Measurements from ENCODE around the gene LRRN2. TPM values are rescaled to one million over a fixed set of nuclear protein-coding genes. Genes with fewer than 3 reads are reported as not detected.
"Not testable (repeated sequence)": the region's sequence is repeated elsewhere in the genome, so short reads cannot be mapped to it uniquely, and the experiment has no call there.

Gene LRRN2
- total and polyA plus RNA-seq, 9 of the 15 experiments (the other 6 are each of a cell fraction or from before 2014, with no cell fraction given), result 0.05 TPM; not detected in 8

DNA sequence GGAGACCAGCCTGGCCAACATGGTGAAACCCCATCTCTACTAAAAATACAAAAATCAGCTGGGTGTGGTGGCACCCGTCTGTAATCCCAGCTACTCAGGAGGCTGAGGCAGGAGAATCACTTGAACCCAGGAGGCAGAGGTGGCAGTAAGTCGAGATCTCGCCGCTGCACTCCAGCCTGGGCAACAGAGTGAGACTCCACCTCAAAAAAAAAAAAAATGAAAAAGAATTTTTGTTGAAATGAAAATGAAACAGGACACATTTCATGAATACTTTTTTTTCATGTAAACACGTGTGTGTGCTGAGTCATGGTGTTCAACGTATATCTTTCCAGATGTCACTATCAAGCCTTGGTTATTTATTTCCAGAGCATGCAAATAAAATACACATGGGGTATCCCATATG is 5.8 kb upstream of the LRRN2 start (continued):
- TF ChIP-seq, protein P1, sequence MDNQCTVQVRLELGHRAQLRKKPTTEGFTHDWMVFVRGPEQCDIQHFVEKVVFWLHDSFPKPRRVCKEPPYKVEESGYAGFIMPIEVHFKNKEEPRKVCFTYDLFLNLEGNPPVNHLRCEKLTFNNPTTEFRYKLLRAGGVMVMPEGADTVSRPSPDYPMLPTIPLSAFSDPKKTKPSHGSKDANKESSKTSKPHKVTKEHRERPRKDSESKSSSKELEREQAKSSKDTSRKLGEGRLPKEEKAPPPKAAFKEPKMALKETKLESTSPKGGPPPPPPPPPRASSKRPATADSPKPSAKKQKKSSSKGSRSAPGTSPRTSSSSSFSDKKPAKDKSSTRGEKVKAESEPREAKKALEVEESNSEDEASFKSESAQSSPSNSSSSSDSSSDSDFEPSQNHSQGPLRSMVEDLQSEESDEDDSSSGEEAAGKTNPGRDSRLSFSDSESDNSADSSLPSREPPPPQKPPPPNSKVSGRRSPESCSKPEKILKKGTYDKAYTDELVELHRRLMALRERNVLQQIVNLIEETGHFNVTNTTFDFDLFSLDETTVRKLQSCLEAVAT (IDR thresholded peaks at IDR 0.05), result peak in 1 of 2 experiments; percentile 61; a peak in 1 of 4 replicates
- TF ChIP-seq ZNF384 (IDR thresholded peaks at IDR 0.05; ENCODE audit: low read depth, low read length), result peak; percentile 84
- 0 out of 4 replicates have a peak, but pooled peaks of 1 of the 2 experiments have one; percentile 32 for TF ChIP-seq TEAD1 (CRISPR knock-in tag; IDR thresholded peaks at IDR 0.05)
- TF ChIP-seq BRD9 (IDR thresholded peaks at IDR 0.05; ENCODE audit: low read depth, partially characterized antibody), result peak; percentile 57
- not testable (repeated sequence) for TF ChIP-seq NR2C2 (CRISPR knock-in tag; IDR thresholded peaks at IDR 0.05)
- peak; percentile 57; the same call in 1 of the 2 replicates for TF ChIP-seq NR2C2 (tag; IDR thresholded peaks at IDR 0.05)
- TF ChIP-seq, protein P2, sequence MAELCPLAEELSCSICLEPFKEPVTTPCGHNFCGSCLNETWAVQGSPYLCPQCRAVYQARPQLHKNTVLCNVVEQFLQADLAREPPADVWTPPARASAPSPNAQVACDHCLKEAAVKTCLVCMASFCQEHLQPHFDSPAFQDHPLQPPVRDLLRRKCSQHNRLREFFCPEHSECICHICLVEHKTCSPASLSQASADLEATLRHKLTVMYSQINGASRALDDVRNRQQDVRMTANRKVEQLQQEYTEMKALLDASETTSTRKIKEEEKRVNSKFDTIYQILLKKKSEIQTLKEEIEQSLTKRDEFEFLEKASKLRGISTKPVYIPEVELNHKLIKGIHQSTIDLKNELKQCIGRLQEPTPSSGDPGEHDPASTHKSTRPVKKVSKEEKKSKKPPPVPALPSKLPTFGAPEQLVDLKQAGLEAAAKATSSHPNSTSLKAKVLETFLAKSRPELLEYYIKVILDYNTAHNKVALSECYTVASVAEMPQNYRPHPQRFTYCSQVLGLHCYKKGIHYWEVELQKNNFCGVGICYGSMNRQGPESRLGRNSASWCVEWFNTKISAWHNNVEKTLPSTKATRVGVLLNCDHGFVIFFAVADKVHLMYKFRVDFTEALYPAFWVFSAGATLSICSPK (IDR thresholded peaks at IDR 0.05; ENCODE audit: borderline replicate concordance), result 0 out of 2 replicates have a peak, but pooled peaks have one; percentile 33
- TF ChIP-seq ZNF589 (CRISPR knock-in tag; IDR thresholded peaks at IDR 0.05; ENCODE audit: low read depth), result 0 out of 2 replicates have a peak, but pooled peaks have one; percentile 33
- TF ChIP-seq, protein P3, sequence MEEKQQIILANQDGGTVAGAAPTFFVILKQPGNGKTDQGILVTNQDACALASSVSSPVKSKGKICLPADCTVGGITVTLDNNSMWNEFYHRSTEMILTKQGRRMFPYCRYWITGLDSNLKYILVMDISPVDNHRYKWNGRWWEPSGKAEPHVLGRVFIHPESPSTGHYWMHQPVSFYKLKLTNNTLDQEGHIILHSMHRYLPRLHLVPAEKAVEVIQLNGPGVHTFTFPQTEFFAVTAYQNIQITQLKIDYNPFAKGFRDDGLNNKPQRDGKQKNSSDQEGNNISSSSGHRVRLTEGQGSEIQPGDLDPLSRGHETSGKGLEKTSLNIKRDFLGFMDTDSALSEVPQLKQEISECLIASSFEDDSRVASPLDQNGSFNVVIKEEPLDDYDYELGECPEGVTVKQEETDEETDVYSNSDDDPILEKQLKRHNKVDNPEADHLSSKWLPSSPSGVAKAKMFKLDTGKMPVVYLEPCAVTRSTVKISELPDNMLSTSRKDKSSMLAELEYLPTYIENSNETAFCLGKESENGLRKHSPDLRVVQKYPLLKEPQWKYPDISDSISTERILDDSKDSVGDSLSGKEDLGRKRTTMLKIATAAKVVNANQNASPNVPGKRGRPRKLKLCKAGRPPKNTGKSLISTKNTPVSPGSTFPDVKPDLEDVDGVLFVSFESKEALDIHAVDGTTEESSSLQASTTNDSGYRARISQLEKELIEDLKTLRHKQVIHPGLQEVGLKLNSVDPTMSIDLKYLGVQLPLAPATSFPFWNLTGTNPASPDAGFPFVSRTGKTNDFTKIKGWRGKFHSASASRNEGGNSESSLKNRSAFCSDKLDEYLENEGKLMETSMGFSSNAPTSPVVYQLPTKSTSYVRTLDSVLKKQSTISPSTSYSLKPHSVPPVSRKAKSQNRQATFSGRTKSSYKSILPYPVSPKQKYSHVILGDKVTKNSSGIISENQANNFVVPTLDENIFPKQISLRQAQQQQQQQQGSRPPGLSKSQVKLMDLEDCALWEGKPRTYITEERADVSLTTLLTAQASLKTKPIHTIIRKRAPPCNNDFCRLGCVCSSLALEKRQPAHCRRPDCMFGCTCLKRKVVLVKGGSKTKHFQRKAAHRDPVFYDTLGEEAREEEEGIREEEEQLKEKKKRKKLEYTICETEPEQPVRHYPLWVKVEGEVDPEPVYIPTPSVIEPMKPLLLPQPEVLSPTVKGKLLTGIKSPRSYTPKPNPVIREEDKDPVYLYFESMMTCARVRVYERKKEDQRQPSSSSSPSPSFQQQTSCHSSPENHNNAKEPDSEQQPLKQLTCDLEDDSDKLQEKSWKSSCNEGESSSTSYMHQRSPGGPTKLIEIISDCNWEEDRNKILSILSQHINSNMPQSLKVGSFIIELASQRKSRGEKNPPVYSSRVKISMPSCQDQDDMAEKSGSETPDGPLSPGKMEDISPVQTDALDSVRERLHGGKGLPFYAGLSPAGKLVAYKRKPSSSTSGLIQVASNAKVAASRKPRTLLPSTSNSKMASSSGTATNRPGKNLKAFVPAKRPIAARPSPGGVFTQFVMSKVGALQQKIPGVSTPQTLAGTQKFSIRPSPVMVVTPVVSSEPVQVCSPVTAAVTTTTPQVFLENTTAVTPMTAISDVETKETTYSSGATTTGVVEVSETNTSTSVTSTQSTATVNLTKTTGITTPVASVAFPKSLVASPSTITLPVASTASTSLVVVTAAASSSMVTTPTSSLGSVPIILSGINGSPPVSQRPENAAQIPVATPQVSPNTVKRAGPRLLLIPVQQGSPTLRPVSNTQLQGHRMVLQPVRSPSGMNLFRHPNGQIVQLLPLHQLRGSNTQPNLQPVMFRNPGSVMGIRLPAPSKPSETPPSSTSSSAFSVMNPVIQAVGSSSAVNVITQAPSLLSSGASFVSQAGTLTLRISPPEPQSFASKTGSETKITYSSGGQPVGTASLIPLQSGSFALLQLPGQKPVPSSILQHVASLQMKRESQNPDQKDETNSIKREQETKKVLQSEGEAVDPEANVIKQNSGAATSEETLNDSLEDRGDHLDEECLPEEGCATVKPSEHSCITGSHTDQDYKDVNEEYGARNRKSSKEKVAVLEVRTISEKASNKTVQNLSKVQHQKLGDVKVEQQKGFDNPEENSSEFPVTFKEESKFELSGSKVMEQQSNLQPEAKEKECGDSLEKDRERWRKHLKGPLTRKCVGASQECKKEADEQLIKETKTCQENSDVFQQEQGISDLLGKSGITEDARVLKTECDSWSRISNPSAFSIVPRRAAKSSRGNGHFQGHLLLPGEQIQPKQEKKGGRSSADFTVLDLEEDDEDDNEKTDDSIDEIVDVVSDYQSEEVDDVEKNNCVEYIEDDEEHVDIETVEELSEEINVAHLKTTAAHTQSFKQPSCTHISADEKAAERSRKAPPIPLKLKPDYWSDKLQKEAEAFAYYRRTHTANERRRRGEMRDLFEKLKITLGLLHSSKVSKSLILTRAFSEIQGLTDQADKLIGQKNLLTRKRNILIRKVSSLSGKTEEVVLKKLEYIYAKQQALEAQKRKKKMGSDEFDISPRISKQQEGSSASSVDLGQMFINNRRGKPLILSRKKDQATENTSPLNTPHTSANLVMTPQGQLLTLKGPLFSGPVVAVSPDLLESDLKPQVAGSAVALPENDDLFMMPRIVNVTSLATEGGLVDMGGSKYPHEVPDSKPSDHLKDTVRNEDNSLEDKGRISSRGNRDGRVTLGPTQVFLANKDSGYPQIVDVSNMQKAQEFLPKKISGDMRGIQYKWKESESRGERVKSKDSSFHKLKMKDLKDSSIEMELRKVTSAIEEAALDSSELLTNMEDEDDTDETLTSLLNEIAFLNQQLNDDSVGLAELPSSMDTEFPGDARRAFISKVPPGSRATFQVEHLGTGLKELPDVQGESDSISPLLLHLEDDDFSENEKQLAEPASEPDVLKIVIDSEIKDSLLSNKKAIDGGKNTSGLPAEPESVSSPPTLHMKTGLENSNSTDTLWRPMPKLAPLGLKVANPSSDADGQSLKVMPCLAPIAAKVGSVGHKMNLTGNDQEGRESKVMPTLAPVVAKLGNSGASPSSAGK (IDR thresholded peaks at IDR 0.05), result peak; percentile 40; the same call in 1 of the 2 replicates
- peak; percentile 99 for TF ChIP-seq MAFG (tag; conservative IDR thresholded peaks at IDR 0.05)
- TF ChIP-seq EP300 (IDR thresholded peaks at IDR 0.05; ENCODE audit: low read length), result peak; percentile 70
- TF ChIP-seq ZNF316 (IDR thresholded peaks at IDR 0.05), result peak; percentile 98
- peak; percentile 97 for TF ChIP-seq NFE2 (IDR thresholded peaks at IDR 0.05; ENCODE audit: low read depth)
- TF ChIP-seq NFE2L1 (tag; IDR thresholded peaks at IDR 0.05; ENCODE audit: borderline replicate concordance, low read depth), result peak; percentile 96

All from K562 (cell line).